ENCODE measurements around the gene PPP1R15A.
"Not testable (repeated sequence)": the region's sequence is repeated elsewhere in the genome, so short reads cannot be mapped to it uniquely, and the experiment has no call there.

The PPP1R15A gene

GRCh38 chr19:48879025-48879637, 6.9 kb downstream of the PPP1R15A start:
- in situ Hi-C loops (cut with MboI; ENCODE audit: low sequenced_read_pairs), result no loop called here

- in situ Hi-C loops (cut with MboI; ENCODE audit: low sequenced_read_pairs), result not testable (repeated sequence)
Observed at GRCh38 chr19:48879696-48880095, 7.5 kb downstream of the PPP1R15A start.

GRCh38 chr19:48881741-48882657, 9.8 kb downstream of the PPP1R15A start:
- in situ Hi-C loops (cut with MboI; ENCODE audit: low sequenced_read_pairs), result no loop called here

- in situ Hi-C loops (cut with MboI; ENCODE audit: low sequenced_read_pairs), result no loop called here
Observed at GRCh38 chr19:48883726-48884125, 11.5 kb downstream of the PPP1R15A start.

GRCh38 chr19:48887861-48888612, 15.8 kb downstream of the PPP1R15A start:
- in situ Hi-C loops (cut with MboI; ENCODE audit: low sequenced_read_pairs), result no loop called here

- in situ Hi-C loops (cut with MboI; ENCODE audit: low sequenced_read_pairs), result not testable (repeated sequence)
Observed at GRCh38 chr19:48889496-48889895, 17.3 kb downstream of the PPP1R15A start.

- in situ Hi-C loops (cut with MboI; ENCODE audit: low sequenced_read_pairs), result no loop called here
Observed at GRCh38 chr19:48890551-48890950, 18.3 kb downstream of the PPP1R15A start.

- in situ Hi-C loops (cut with MboI; ENCODE audit: low sequenced_read_pairs), result no loop called here
Observed at GRCh38 chr19:48895226-48895625, 23.0 kb downstream of the PPP1R15A start.

GRCh38 chr19:48896191-48896720, 24.0 kb downstream of the PPP1R15A start:
- in situ Hi-C loops (cut with MboI; ENCODE audit: low sequenced_read_pairs), result no loop called here

GRCh38 chr19:48897181-48897580, 25.0 kb downstream of the PPP1R15A start:
- in situ Hi-C loops (cut with MboI; ENCODE audit: low sequenced_read_pairs), result no loop called here

GRCh38 chr19:48899386-48899749, 27.1 kb downstream of the PPP1R15A start:
- in situ Hi-C loops (cut with MboI; ENCODE audit: low sequenced_read_pairs), result not testable (repeated sequence)

- in situ Hi-C loops (cut with MboI; ENCODE audit: low sequenced_read_pairs), result no loop called here
Observed at GRCh38 chr19:48899781-48900476, 27.7 kb downstream of the PPP1R15A start, which contains the start of gene NUCB1. Gene NUCB1 (plus strand): TSS chr19:48900312. CDS start chr19:48900797, 485 bp downstream.

GRCh38 chr19:48900477-48901406, 28.5 kb downstream of the PPP1R15A start:
- in situ Hi-C loops (cut with MboI; ENCODE audit: low sequenced_read_pairs), result no loop called here

- in situ Hi-C loops (cut with MboI; ENCODE audit: low sequenced_read_pairs), result not testable (repeated sequence)
Observed at GRCh38 chr19:48902291-48902690, 30.1 kb downstream of the PPP1R15A start.

GRCh38 chr19:48903788-48904187, 31.6 kb downstream of the PPP1R15A start:
- in situ Hi-C loops (cut with MboI; ENCODE audit: low sequenced_read_pairs), result not testable (repeated sequence)

GRCh38 chr19:48905664-48906063, 33.4 kb downstream of the PPP1R15A start:
- in situ Hi-C loops (cut with MboI; ENCODE audit: low sequenced_read_pairs), result no loop called here

GRCh38 chr19:48906324-48906723, 34.1 kb downstream of the PPP1R15A start:
- in situ Hi-C loops (cut with MboI; ENCODE audit: low sequenced_read_pairs), result no loop called here

GRCh38 chr19:48907671-48908070, 35.5 kb downstream of the PPP1R15A start:
- in situ Hi-C loops (cut with MboI; ENCODE audit: low sequenced_read_pairs), result no loop called here

- in situ Hi-C loops (cut with MboI; ENCODE audit: low sequenced_read_pairs), result not testable (repeated sequence)
Observed at GRCh38 chr19:48909424-48910077, 37.3 kb downstream of the PPP1R15A start.
